ENCODE results near the gene PERP. TPM values are rescaled to one million over a fixed set of nuclear protein-coding genes. Genes with fewer than 3 reads are reported as not detected.

Gene PERP
- total and polyA plus RNA-seq, 2 of the 8 experiments (the other 6 are each of a cell fraction or from before 2014, with no cell fraction given): 21.0 to 26.7 TPM

DNA sequence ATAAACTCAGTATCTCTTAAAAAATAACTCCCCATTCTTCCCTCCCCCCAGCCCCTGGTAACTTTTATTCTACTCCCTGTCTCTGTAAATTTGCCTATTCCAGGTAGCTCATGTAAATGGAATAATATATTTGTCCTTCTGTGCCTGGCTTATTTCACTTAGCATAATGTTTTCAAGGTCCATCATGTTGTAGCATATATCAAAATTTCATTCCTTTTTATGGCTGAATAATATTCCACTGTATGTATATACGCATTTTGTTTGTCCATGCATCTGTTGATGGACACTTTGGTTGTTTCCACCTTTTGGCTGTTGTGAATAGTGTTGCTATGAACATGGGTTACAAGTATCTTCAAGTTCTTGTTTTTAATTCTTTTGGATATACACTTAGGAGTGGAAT lies 13.0 kb downstream of the PERP start:
- H2BK20ac ChIP-seq (ENCODE audit: low read length): no peak overlapping the region
- H4K91ac ChIP-seq (replicated peaks; ENCODE audit: insufficient read length, low read length): no peak overlapping the region
- H3K18ac ChIP-seq (ENCODE audit: extremely low read depth, low read length): no peak overlapping the region
- peaks cover 0 to 20% (median 4%) of the 10 kb centered on the region in 4 experiments; a peak in 5 of 8 replicates for H3K36me3 ChIP-seq (ENCODE audit: control insufficient read depth in 2 of 4, insufficient read depth in 4 of 4, low read length in 3 of 4)
- H3K23ac ChIP-seq (ENCODE audit: insufficient read length): no peak overlapping the region
- H3K4ac ChIP-seq (replicated peaks; ENCODE audit: insufficient read length, low read depth, low read length): no peak overlapping the region
- 100% methylated on average over 1 of the region's 1 CpG; no CpG with 5 or more reads in 1 of the 2 experiments for WGBS, 2 experiments (ENCODE audit: extremely low coverage in 1 of 2, insufficient coverage in 1 of 2, insufficient read length in 1 of 2, insufficient replicate concordance in 2 of 2, low coverage in 1 of 2, low lambda C conversion rate in 2 of 2, missing lambda C conversion rate in 1 of 2)
- no peak overlapping the region for H2AK5ac ChIP-seq (ENCODE audit: low read depth, low read length)
- H2BK15ac ChIP-seq (ENCODE audit: low read length): no peak overlapping the region
- no peaks in the 10 kb centered on the region for H4K20me1 ChIP-seq (replicated peaks in 1 of 2; ENCODE audit: control insufficient read depth in 1 of 2, insufficient read depth in 2 of 2, low read length in 2 of 2)
- no peak overlapping the region for H3K14ac ChIP-seq (ENCODE audit: insufficient read length)
- H3K27ac ChIP-seq (ENCODE audit: low read depth, low read length): no peak overlapping the region
- H3K79me2 ChIP-seq (ENCODE audit: control insufficient read depth in 1 of 2, insufficient read depth in 2 of 2, low read length in 2 of 2): peaks cover 0 to 7% of the 10 kb centered on the region in 2 experiments; a peak in 1 of 4 replicates
- no peaks in the 10 kb centered on the region for H3K27me3 ChIP-seq (replicated peaks in 1 of 4; ENCODE audit: control insufficient read depth in 3 of 4, extremely low read depth in 1 of 4, insufficient read depth in 3 of 4, low read length in 3 of 4)
- ChIA-PET POLR2A (ENCODE audit: partially characterized antibody) (interaction anchor here (0.6 to 2.2 kb wide), 2 partner anchors 12 to 27 kb away, joined by 3 to 6 read pairs; no protein-coding TSS in a partner anchor), CTCF (ENCODE audit: partially characterized antibody) (interaction anchor here (1.0 to 1.4 kb wide), 2 partner anchors 12 to 160 kb away, joined by 3 read pairs; no protein-coding TSS in a partner anchor)
- DNase-seq (ENCODE audit: low read depth in 1 of 2, low spot score in 2 of 2) (no peak), FAIRE-seq (no peak)
- no peak overlapping the region for H2BK120ac ChIP-seq (replicated peaks; ENCODE audit: low read depth, low read length)
- H3K4me2 ChIP-seq (ENCODE audit: insufficient read depth in 1 of 2, low read depth in 2 of 2, low read length in 2 of 2): no peak overlapping the region
- H3K9me3 ChIP-seq (ENCODE audit: insufficient read depth in 2 of 2, low read depth in 1 of 2, low read length in 1 of 2): no peaks in the 10 kb centered on the region
- H3K4me1 ChIP-seq (replicated peaks in 1 of 4; ENCODE audit: control insufficient read depth in 3 of 4, insufficient read depth in 4 of 4, low read length in 3 of 4): no peaks in the 10 kb centered on the region
- no peak overlapping the region for H2AFZ ChIP-seq (ENCODE audit: low read length)
- no peaks in the 10 kb centered on the region for H3K23me2 ChIP-seq (ENCODE audit: low read depth, low read length)
- H4K5ac ChIP-seq (ENCODE audit: insufficient read length, low read depth, low read length): no peak overlapping the region
- no peak overlapping the region for H2BK5ac ChIP-seq (ENCODE audit: low read depth, low read length)
- no peak overlapping the region for H3K56ac ChIP-seq (replicated peaks; ENCODE audit: insufficient read length, low read depth, low read length)
- H3K9ac ChIP-seq (replicated peaks in 1 of 4; ENCODE audit: extremely low read depth in 1 of 4, low read depth in 3 of 4, low read length in 3 of 4): no peak overlapping the region
- no peak overlapping the region for H4K8ac ChIP-seq (ENCODE audit: extremely low read depth, insufficient read depth, low read length)
- TF ChIP-seq ATF3 (IDR thresholded peaks at IDR 0.05; ENCODE audit: insufficient read depth, low read depth, low read length): no peak
- no peak for TF ChIP-seq SP1 (IDR thresholded peaks at IDR 0.05; ENCODE audit: low read depth, low read length)
- no peak for TF ChIP-seq CEBPB (IDR thresholded peaks at IDR 0.05; ENCODE audit: low read depth, low read length)
- TF ChIP-seq RBBP5 (IDR thresholded peaks at IDR 0.05; ENCODE audit: borderline replicate concordance, low read depth, low read length): no peak
- no peak overlapping the region for H3K4me3 ChIP-seq (ENCODE audit: extremely low read depth in 1 of 4, insufficient read depth in 2 of 4, low read depth in 3 of 4, low read length in 4 of 4)
- no peaks in the 10 kb centered on the region for H3K79me1 ChIP-seq (ENCODE audit: low read depth, low read length)
- no peak overlapping the region for H2BK12ac ChIP-seq (ENCODE audit: low read depth, low read length)
